Stimulated activated CD8-positive, alpha-beta memory T cell treated with anti-CD3 and anti-CD28 coated beads, Interleukin-12 subunit alpha, Interleukin-12 subunit beta, amount 100 ng/mL, for 4 hours (primary cell): ENCODE results near the gene MAPK6.
"Not testable (repeated sequence)": the region's sequence is repeated elsewhere in the genome, so short reads cannot be mapped to it uniquely, and the experiment has no call there.

Experiments
- DNase-seq: peaks from one replicate; pipeline ENCODE4 v3.0.0-alpha.2; 2020; ENCODE audit warnings: low read depth

MAPK6 gene

GRCh38 chr15:52080031-52080430 lies 61.0 kb downstream of the MAPK6 start:
- no peak for DNase-seq

DNA sequence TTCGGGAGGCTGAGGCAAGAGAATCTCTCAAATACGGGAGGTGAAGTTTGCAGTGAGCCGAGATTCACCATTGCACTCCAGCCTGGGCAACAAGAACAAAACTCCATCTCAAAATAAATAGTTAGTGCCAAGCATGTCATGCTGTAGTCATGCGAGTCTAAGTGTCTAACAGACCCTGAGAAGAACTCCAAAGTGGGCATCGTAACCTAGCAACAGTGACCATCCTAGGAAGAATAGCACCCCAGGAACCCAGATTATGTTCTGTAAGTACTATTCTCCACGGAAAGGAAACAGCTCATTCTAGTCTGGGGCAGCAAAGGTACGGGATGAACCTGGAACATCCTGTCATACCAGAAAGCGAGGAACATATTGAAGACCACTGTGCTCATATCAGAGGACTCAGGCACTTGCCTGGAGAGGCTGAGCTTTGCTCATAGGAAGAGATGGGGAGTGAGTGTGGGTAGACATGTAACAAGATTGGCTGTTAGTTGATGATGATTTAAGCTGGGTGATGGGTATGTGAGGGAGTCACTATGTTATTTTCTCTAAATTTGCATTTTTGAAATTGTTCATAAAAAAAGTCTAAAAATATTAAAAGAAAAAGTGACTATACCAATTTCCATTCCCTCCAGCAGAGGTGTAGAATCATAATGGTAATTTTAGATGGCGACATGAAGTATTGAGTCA lies 61.8 kb downstream of the MAPK6 start:
- DNase-seq = no peak

GRCh38 chr15:52082197-52083036 lies 63.4 kb downstream of the MAPK6 start:
- no peak for DNase-seq

DNA sequence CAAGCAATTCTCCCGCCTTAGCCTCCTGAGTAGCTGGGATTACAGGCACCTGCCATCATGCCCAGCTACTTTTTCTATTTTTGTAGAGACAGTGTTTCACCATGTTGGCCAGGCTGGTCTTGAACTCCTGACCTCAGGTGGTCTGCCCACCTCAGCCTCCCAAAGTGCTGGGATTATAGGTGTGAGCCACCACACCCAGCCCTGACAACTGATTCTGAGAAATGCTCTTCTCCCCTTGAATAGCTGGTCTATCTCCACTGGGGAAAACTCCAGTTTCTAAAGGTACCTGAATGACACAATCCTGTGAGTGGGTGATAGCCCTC lies 64.0 kb downstream of the MAPK6 start:
- not testable (repeated sequence) for DNase-seq

DNA sequence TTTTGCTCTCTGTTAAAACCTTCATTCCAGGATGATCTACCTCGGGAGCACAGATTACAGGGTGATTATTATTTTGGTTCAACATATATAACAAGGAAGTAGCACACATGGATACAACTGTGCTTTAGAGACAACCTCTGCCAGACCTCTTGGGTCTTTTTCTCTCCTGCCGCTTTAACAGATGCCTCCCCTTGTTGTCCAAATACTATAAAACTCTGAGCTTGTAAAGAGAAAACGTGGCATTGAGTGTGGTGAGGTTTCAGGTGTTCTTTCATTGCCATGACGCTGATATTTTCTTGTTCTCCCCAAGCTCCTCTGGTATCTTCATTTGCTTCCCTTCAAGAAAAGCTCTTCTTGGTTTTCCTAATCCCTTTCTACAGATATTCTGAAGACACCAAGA lies 64.6 kb downstream of the MAPK6 start:
- no peak for DNase-seq

- DNase-seq = no peak
Measured at GRCh38 chr15:52085299-52085698, 66.3 kb downstream of the MAPK6 start.

DNA sequence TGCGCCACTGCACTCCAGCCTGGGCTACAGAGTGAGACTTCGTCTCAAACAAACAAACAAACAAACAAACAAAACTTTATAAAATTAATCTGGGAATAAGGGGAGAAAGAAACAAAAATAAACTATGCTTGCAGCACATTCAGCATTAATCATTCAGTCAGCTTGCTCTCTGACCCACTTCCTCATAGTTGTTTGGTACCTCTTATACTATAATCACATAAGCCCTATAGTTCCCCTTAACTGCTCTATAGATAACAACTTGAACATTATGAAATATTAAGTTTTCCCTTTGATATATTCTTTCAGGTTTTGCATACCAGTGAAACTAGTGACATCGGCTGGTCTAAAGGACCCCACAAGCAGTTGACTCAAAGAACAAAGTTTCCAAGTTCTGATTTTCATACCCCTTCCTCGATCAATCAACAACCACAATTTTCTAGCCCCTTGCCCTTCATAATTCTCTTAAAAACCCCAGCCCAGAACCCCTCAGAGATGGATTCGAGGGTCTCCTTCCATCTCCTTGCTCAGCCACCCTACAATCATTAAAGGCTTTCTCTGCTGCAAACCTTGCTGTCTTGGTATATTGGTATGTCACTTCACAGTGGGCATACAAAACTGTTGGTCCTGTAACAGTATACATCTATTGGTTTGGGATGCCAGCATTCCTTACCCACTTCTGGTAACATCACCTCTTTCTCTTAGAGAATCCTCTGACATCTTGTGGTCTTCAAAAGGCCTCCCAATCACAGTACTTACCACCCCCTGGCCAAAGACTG lies 67.2 kb downstream of the MAPK6 start:
- DNase-seq = no peak

DNA sequence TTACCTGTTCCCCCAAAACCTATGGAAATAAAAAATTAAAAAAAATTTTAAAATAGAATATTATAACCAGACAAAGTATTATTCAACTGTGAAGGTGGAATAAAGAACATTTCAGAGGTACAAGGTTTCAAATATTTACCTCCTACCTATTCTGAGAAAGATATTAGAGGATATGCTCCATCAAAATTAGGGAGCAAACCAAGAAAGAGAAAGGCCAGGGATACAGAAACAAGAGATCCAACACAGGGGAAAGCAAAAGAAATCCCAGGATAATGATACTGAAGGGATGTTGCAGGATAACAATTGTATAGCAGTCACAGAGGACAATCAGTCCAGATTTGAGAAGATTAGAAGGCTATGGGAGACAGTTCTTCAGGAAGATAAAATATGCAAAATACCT lies 71.2 kb downstream of the MAPK6 start:
- no peak for DNase-seq

DNA sequence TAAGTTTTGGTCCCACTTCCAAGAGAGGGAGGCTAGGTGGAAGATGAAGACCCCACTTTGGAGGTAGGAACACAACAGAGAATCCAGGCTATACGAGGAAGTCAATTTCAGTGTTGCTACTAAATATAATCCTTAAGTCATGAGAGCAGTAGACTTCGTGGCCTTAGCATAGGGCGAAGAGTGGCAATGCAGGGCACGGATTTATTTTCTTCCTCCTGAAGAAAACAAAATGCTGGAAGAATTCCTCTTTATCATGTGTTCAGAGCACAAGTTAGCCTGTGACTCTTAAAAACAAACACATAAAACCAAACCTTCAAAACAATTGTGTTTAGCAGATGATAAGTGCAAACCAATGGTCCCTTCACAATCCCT lies 74.1 kb downstream of the MAPK6 start:
- no peak for DNase-seq

DNA sequence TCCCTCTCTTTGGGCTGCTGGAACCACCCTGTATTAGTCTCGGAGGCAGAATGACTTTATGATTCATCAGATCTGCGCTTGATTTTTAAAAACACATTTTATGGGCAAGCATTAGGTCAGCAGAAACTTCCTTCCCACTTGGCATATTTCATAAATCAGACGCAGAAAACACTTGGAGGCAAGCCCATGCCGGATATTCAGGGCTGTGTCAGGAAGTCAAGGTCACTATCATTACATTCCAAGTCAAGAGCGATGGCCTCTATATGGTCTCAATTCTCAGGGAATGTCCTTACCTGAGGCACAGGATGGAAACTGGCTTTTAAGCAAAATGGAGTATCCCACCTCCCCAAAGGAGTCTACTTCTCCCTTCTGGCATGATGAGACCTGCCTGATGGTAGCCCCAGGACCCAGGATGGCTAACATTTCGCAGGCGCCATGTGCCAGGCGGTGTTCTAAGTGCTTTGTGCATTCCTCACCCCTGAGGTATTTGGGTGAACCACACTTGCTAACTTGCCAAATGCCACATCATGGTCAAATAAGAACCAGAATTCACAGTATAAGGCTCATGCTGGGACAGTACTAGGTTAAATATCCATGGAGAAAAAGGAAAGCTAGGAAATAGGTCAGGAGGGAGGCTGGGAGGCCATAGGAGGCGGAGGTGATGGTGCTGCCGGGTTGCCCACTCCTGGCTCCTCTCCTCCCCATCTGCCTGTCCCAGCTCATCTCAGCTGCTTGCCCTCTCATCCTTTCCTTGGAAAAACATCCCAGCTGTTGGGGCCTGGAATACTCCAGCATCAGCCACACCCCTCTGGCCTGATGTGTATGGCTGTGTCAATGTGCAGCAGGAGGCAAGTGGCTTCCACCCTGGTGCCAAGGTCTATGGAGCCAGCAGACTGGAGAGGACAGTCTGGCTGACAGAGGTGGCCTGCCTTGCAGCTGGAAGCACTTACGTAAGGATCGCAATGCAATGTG lies 74.8 kb downstream of the MAPK6 start:
- DNase-seq = no peak

- DNase-seq = no peak
Measured at GRCh38 chr15:52094811-52095584, 76.0 kb downstream of the MAPK6 start.

GRCh38 chr15:52095597-52096262 lies 76.7 kb downstream of the MAPK6 start:
- no peak for DNase-seq

GRCh38 chr15:52096536-52096935 lies 77.5 kb downstream of the MAPK6 start:
- not testable (repeated sequence) for DNase-seq

DNA sequence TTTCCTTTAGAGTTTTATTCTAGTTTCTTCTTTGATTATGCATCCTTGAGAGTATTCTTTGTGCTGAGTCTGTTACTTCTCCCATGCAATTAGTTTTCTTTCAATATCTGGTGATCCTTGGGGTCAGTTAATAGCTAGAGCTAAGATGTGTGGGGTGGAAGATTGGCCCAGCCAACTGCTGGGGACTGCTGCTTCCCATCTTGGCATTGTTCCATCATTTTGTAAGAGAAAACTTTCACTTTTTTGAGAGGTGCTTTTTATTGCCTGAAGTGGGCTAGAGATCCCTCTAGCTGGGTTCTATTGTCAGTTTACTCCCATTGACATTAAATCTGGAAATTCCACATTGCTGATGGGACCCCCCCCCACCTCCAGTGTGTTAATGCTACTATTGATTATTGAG lies 78.2 kb downstream of the MAPK6 start:
- no peak for DNase-seq

DNA sequence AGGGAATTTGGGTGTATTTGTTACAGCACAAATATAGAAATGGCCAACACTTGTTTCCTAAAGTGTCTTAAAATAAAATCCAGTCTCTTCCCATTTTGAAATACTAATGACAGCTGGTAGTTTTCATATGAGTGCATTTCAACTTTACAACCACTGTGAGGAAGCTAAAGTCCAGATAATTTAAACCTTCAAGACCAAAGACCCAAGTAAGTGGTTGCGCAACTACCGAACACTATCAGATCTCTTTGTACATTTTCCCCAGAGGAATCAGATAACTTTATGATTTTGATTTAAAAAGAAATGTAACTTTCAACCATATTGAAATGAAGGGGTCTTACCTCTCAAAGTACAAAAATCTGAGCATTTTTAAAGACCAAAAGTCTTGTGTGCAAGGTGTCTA lies 79.3 kb downstream of the MAPK6 start:
- DNase-seq = no peak

DNA sequence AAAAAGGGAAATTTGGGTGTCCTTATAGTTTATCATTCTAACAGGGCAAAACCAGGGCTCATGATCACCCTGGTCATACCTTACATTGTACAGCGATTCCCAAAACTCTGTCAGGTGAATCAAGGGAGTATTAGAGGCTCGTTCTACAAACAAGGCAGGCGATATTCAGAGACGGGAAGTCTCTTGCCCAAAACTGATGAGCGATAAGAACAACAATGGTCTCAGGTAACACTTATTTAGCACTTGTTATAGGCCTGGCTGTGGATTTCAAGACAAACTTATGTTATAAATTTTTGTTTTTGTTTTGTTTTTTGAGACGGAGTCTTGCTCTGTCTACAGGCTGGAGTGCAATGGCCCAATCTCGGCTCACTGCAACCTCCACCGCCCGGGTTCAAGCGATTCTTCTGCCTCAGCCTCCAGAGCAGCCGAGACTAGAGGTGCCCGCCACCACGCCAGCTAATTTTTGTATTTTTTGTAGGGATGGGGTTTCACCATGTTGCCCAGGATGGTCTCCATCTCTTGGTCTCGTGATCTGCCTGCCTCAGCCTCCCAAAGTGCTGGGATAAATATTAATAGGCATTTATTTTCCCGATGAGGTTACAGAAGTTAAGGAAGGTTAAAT lies 80.7 kb downstream of the MAPK6 start:
- no peak for DNase-seq

DNA sequence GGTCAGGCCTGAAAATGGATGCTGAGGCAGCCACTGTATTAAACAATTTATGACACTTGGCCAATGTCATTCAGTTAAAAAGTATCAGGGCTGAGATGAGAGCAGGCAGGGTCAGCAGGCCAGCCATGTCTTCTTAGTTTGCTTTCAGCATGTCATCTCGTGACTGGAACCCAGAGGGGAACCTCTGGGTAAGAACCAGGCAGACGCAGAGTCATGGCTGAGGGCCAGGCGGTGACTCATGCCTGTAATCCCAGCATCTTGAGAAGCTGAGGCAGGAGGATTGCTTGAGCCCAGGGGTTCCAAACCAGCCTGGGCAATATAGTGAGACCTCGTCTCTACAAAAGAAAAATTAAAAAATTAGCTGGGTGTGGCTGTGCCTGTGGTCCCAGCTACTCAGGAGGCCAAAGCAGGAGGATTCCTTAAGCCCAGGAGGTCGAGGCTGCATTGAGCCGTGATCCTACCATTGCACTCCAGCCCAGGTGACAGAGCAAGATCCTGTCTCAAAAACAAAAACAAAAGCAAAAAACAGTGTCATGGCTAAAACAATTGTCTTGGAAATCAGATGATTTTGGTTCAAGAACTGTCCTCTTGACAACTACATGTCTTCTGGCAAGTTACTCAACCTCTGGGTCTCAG lies 81.9 kb downstream of the MAPK6 start:
- no peak for DNase-seq

DNA sequence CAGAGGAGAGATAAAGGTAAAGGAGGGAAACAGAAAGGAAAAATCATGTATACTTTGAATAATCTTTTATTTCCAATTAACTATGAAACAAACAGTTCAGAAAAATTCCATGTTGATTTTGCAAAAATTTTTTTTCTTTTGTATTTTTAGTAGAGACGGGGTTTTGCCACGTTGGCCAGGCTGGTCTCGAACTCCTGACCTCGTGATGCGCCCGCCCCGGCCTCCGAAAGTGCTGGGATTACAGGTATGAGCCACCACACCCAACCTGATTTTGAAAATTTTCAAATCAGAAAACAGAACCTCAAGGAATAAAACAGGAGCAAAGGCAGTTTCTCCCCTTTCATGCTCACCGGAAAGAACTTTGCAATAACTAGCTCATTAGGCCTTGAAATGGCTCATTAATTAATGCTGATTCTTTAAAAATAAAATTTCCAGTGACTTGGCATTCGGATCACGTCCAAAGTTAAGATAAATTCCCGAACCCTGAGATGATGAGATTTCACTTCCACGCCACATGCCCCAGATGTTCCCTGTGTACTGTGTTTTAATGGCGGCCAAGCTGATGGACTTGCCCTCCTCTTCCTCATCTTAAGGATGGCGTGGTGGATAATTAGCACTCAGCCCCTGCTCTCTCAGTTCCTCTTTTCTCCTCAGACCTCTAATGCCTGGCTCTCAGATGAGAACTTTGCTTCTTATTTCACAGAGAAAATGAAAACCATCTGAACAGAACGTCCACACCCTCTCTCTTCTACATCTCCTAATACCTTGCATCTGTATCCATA lies 82.7 kb downstream of the MAPK6 start:
- no peak for DNase-seq

DNA sequence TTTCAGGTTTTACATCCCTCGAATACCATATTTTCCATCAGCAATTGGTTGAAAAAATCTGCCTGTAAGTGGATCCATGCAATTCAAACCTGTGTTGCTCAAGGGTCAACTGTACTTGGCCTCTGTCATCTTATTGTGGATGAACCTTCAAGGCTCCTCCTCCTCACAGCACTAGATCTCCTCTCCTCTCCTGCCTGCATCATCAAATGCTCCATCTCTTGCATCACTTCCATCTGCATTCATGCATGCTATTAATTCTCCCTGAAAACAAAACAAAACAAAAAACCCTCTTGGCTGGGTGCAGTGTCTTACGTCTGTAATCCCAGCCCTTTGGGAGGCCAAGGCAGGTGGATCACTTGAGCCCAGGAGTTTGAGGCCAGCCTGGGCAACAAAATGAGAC lies 83.4 kb downstream of the MAPK6 start:
- DNase-seq = no peak
